Measurements from ENCODE around the gene CDS1.

CDS1 gene

DNA sequence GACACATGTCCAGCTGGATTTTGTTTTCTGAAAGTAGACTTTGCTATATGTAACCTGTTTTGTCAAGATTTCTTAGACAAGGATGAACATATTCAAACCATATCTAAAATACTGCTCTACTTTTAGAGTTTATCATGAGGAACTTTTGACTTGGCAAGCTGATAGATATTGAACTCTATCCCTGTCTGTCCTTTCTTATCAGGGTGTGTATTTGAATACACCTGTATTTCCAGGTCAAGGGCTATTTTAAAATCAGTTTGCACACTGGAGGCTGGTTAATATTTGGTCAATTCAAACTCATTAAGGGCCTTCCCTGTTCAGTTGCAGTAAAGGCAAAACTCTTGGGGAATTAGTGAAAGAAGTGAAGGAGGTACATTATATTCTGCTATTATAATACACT lies 2.3 kb downstream of the CDS1 start:
- peaks cover 8% of the 10 kb centered on the region for H3K79me1 ChIP-seq (ENCODE audit: low read length)
- peaks cover 3% of the 10 kb centered on the region for H3K4me1 ChIP-seq (ENCODE audit: control insufficient read depth, low read depth, low read length)
- no peaks in the 10 kb centered on the region for H3K27me3 ChIP-seq (ENCODE audit: insufficient read depth, low read length, poor library complexity)
- no peak overlapping the region for H3K56ac ChIP-seq (ENCODE audit: low read length)
- no peak overlapping the region for H3K4me3 ChIP-seq (ENCODE audit: low read length)
- DNase-seq: no peak
- no peak overlapping the region for H3K4me2 ChIP-seq (ENCODE audit: low read length)
- no peak overlapping the region for H2AK5ac ChIP-seq (ENCODE audit: low read length)
- no peak overlapping the region for H3K23ac ChIP-seq (ENCODE audit: low read length)
- no peak overlapping the region for H3K18ac ChIP-seq (ENCODE audit: low read length)
- no peaks in the 10 kb centered on the region for H3K36me3 ChIP-seq (ENCODE audit: control insufficient read depth, insufficient read depth, low read length)
- H3K79me2 ChIP-seq (ENCODE audit: control insufficient read depth, insufficient read depth, low read length): peaks cover 19% of the 10 kb centered on the region
- H3K27ac ChIP-seq (ENCODE audit: low read depth, low read length): no peak overlapping the region
- H2BK15ac ChIP-seq (replicated peaks; ENCODE audit: low read depth): no peak overlapping the region
- no peak overlapping the region for H4K8ac ChIP-seq (ENCODE audit: low read depth, low read length)
- no peak overlapping the region for H2BK5ac ChIP-seq (ENCODE audit: low read length)
- H4K5ac ChIP-seq (ENCODE audit: low read length): no peak overlapping the region
- no peak overlapping the region for H3K9ac ChIP-seq (ENCODE audit: low read length)
- no peak overlapping the region for H2BK120ac ChIP-seq (ENCODE audit: low read depth, low read length)
- H3K4ac ChIP-seq (ENCODE audit: low read depth, low read length): no peak overlapping the region

DNA sequence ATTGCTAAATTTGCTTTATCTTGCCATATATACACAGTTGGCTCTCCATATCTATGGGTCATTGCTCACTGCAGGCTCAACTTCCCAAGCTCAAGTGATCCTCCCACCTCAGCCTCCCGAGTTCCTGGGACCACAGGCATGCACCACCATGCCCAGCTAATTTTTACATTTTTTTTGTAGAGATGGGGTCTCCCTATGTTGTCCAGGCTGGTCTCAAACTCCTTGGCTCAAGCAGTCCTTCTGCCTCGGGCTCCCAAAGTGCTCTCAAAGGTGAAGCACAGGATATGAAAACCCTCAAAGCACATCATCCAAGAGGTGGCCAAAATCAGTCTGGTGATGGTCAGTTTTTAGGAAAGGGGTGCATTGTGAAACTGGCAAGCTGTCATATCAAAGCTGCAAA lies 11.8 kb downstream of the CDS1 start:
- Histone ChIP-seq H3K27me3 (ENCODE audit: insufficient read depth, low read length, poor library complexity) (no peaks in the 10 kb centered on the region), H2BK5ac (ENCODE audit: low read length) (no peak overlapping the region), H4K8ac (ENCODE audit: low read depth, low read length) (no peak overlapping the region), H3K79me1 (ENCODE audit: low read length) (peaks cover 5% of the 10 kb centered on the region), H2BK15ac (replicated peaks; ENCODE audit: low read depth) (no peak overlapping the region), H3K9ac (ENCODE audit: low read length) (no peak overlapping the region), H3K4ac (ENCODE audit: low read depth, low read length) (no peak overlapping the region), H3K4me1 (ENCODE audit: control insufficient read depth, low read depth, low read length) (no peaks in the 10 kb centered on the region), H3K4me3 (ENCODE audit: low read length) (no peak overlapping the region), H3K36me3 (ENCODE audit: control insufficient read depth, insufficient read depth, low read length) (no peaks in the 10 kb centered on the region), H3K27ac (ENCODE audit: low read depth, low read length) (no peak overlapping the region), H3K56ac (ENCODE audit: low read length) (no peak overlapping the region), H2BK120ac (ENCODE audit: low read depth, low read length) (no peak overlapping the region), H3K23ac (ENCODE audit: low read length) (no peak overlapping the region), H3K79me2 (ENCODE audit: control insufficient read depth, insufficient read depth, low read length) (peaks cover 5% of the 10 kb centered on the region), H2AK5ac (ENCODE audit: low read length) (no peak overlapping the region), H3K18ac (ENCODE audit: low read length) (no peak overlapping the region), H3K4me2 (ENCODE audit: low read length) (no peak overlapping the region), H4K5ac (ENCODE audit: low read length) (no peak overlapping the region)
- no CpG with 5 or more reads among the region's 2 CpGs for WGBS (ENCODE audit: extremely low coverage, insufficient coverage, low lambda C conversion rate)
- DNase-seq: no peak

DNA sequence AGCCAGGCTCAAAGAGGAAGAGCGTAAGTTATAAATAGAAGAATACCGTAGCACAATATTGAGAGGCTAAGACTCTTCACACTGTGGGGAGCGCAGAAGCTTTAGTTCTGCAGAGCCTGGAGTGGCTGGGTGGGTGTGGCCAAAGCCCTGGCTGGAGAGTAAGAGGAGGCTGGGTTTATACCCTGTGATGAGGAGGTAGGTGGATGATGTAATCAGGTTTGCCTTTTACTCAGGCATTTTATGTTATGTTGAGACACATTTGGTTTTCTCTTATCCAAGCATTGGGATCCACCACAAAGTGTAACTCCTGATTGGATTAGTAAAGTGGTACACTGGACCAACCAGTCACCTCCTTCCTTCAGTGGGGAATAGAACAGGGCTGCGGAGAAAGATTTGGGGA lies 13.9 kb downstream of the CDS1 start:
- H3K4me2 ChIP-seq (ENCODE audit: low read length): no peak overlapping the region
- no peak overlapping the region for H2BK15ac ChIP-seq (replicated peaks; ENCODE audit: low read depth)
- no peaks in the 10 kb centered on the region for H3K4me1 ChIP-seq (ENCODE audit: control insufficient read depth, low read depth, low read length)
- H3K23ac ChIP-seq (ENCODE audit: low read length): no peak overlapping the region
- H4K8ac ChIP-seq (ENCODE audit: low read depth, low read length): no peak overlapping the region
- no peak overlapping the region for H3K9ac ChIP-seq (ENCODE audit: low read length)
- peak overlapping the region; percentile 51 for H2BK120ac ChIP-seq (ENCODE audit: low read depth, low read length)
- no peak overlapping the region for H3K4me3 ChIP-seq (ENCODE audit: low read length)
- WGBS (ENCODE audit: extremely low coverage, insufficient coverage, low lambda C conversion rate): no CpG with 5 or more reads among the region's 4 CpGs
- peaks cover 5% of the 10 kb centered on the region for H3K79me1 ChIP-seq (ENCODE audit: low read length)
- H3K18ac ChIP-seq (ENCODE audit: low read length): peak overlapping the region; percentile 32
- no peak overlapping the region for H3K4ac ChIP-seq (ENCODE audit: low read depth, low read length)
- peaks cover 3% of the 10 kb centered on the region for H3K79me2 ChIP-seq (ENCODE audit: control insufficient read depth, insufficient read depth, low read length)
- no peaks in the 10 kb centered on the region for H3K27me3 ChIP-seq (ENCODE audit: insufficient read depth, low read length, poor library complexity)
- DNase-seq: peak; percentile 84
- H3K27ac ChIP-seq (ENCODE audit: low read depth, low read length): no peak overlapping the region
- no peak overlapping the region for H2AK5ac ChIP-seq (ENCODE audit: low read length)
- no peak overlapping the region for H4K5ac ChIP-seq (ENCODE audit: low read length)
- H3K36me3 ChIP-seq (ENCODE audit: control insufficient read depth, insufficient read depth, low read length): no peaks in the 10 kb centered on the region
- no peak overlapping the region for H2BK5ac ChIP-seq (ENCODE audit: low read length)
- H3K56ac ChIP-seq (ENCODE audit: low read length): no peak overlapping the region

DNA sequence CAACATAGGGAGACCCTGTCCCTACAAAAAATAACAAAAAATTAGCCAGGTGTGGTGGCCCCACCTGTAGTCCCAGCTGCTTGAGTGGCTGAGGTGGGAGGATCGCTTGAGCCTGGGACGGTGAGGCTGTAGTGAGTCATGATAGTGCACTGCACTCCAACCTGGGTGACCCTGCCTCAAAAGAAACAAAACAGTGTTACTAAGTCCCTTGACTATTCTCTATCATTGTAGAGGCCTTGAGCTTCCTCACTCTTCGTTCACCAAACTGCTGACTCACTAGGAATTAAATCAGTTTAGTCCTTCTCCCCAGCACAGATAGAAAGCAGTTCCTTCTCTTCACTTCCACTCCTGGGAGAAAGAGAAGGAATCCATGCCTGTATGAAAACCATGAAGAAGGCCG lies 14.5 kb downstream of the CDS1 start:
- no peak overlapping the region for H3K4ac ChIP-seq (ENCODE audit: low read depth, low read length)
- no CpG with 5 or more reads among the region's 4 CpGs for WGBS (ENCODE audit: extremely low coverage, insufficient coverage, low lambda C conversion rate)
- H3K36me3 ChIP-seq (ENCODE audit: control insufficient read depth, insufficient read depth, low read length): no peaks in the 10 kb centered on the region
- no peak overlapping the region for H4K5ac ChIP-seq (ENCODE audit: low read length)
- peaks cover 3% of the 10 kb centered on the region for H3K79me2 ChIP-seq (ENCODE audit: control insufficient read depth, insufficient read depth, low read length)
- H3K27ac ChIP-seq (ENCODE audit: low read depth, low read length): peak overlapping the region; percentile 28
- no peak overlapping the region for H2BK120ac ChIP-seq (ENCODE audit: low read depth, low read length)
- no peaks in the 10 kb centered on the region for H3K4me1 ChIP-seq (ENCODE audit: control insufficient read depth, low read depth, low read length)
- no peak overlapping the region for H3K9ac ChIP-seq (ENCODE audit: low read length)
- no peak overlapping the region for H3K4me3 ChIP-seq (ENCODE audit: low read length)
- H3K18ac ChIP-seq (ENCODE audit: low read length): peak overlapping the region; percentile 32
- no peak overlapping the region for H4K8ac ChIP-seq (ENCODE audit: low read depth, low read length)
- H3K23ac ChIP-seq (ENCODE audit: low read length): no peak overlapping the region
- H3K4me2 ChIP-seq (ENCODE audit: low read length): no peak overlapping the region
- H2BK15ac ChIP-seq (replicated peaks; ENCODE audit: low read depth): no peak overlapping the region
- DNase-seq: peak; percentile 50
- H2AK5ac ChIP-seq (ENCODE audit: low read length): no peak overlapping the region
- H3K56ac ChIP-seq (ENCODE audit: low read length): peak overlapping the region; percentile 34
- H3K79me1 ChIP-seq (ENCODE audit: low read length): peaks cover 5% of the 10 kb centered on the region
- no peak overlapping the region for H2BK5ac ChIP-seq (ENCODE audit: low read length)
- H3K27me3 ChIP-seq (ENCODE audit: insufficient read depth, low read length, poor library complexity): no peaks in the 10 kb centered on the region

DNA sequence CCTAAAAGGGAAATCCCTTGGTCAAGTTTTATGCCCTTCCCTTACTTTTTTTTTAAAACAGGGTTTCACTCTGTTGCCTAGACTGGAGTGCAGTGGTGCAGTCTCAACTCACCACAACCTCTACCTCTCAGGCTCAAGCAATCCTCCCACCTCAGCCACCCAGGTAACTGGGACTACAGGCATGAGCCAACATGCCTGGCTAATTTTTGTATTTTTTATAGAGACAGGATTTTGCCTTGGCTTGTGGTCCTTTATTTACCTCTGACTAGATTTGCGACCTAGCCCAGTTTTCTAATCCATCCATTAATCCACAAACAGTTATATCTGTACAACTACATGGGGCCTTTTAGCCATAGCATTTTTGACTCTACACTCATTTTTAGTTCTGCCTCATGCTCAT lies 23.7 kb downstream of the CDS1 start:
- Histone ChIP-seq H3K4me3 (ENCODE audit: low read length) (no peak overlapping the region), H2AK5ac (ENCODE audit: low read length) (no peak overlapping the region), H2BK5ac (ENCODE audit: low read length) (no peak overlapping the region), H2BK15ac (replicated peaks; ENCODE audit: low read depth) (no peak overlapping the region), H3K4ac (ENCODE audit: low read depth, low read length) (no peak overlapping the region), H3K18ac (ENCODE audit: low read length) (no peak overlapping the region), H4K5ac (ENCODE audit: low read length) (no peak overlapping the region), H3K79me1 (ENCODE audit: low read length) (no peaks in the 10 kb centered on the region), H3K4me1 (ENCODE audit: control insufficient read depth, low read depth, low read length) (no peaks in the 10 kb centered on the region), H3K27me3 (ENCODE audit: insufficient read depth, low read length, poor library complexity) (no peaks in the 10 kb centered on the region), H3K9ac (ENCODE audit: low read length) (no peak overlapping the region), H3K23ac (ENCODE audit: low read length) (no peak overlapping the region), H3K27ac (ENCODE audit: low read depth, low read length) (no peak overlapping the region), H3K56ac (ENCODE audit: low read length) (no peak overlapping the region), H4K8ac (ENCODE audit: low read depth, low read length) (no peak overlapping the region), H3K4me2 (ENCODE audit: low read length) (no peak overlapping the region), H3K79me2 (ENCODE audit: control insufficient read depth, insufficient read depth, low read length) (no peaks in the 10 kb centered on the region), H2BK120ac (ENCODE audit: low read depth, low read length) (no peak overlapping the region), H3K36me3 (ENCODE audit: control insufficient read depth, insufficient read depth, low read length) (no peaks in the 10 kb centered on the region)
- no CpG with 5 or more reads among the region's 1 CpG for WGBS (ENCODE audit: extremely low coverage, insufficient coverage, low lambda C conversion rate)
- DNase-seq: no peak

DNA sequence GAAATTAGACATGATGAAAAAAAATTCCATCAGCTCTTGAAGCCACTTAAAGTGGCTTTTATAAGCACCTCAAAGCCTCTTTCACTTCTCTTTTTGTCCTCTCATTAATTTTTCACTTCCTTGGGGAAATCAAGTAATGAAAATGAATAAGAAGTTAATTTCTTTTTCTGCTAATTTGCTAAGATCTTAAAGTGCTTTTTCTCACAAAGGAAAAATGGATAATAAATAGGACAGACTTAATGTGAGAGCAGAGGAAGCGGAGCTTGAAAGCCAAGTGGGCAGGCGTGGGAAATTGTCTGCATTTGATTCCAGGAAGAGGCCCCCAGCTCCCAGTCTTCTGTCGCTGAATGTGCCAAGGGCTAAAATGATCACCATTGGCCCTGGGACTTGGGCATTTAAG lies 28.6 kb downstream of the CDS1 start:
- Histone ChIP-seq H4K8ac (ENCODE audit: low read depth, low read length) (no peak overlapping the region), H2BK120ac (ENCODE audit: low read depth, low read length) (no peak overlapping the region), H3K27me3 (ENCODE audit: insufficient read depth, low read length, poor library complexity) (no peaks in the 10 kb centered on the region), H4K5ac (ENCODE audit: low read length) (no peak overlapping the region), H3K4me1 (ENCODE audit: control insufficient read depth, low read depth, low read length) (no peaks in the 10 kb centered on the region), H2BK15ac (replicated peaks; ENCODE audit: low read depth) (no peak overlapping the region), H3K79me2 (ENCODE audit: control insufficient read depth, insufficient read depth, low read length) (no peaks in the 10 kb centered on the region), H3K56ac (ENCODE audit: low read length) (no peak overlapping the region), H3K23ac (ENCODE audit: low read length) (no peak overlapping the region), H2AK5ac (ENCODE audit: low read length) (no peak overlapping the region), H3K79me1 (ENCODE audit: low read length) (no peaks in the 10 kb centered on the region), H2BK5ac (ENCODE audit: low read length) (no peak overlapping the region), H3K27ac (ENCODE audit: low read depth, low read length) (no peak overlapping the region), H3K4me2 (ENCODE audit: low read length) (no peak overlapping the region), H3K4me3 (ENCODE audit: low read length) (no peak overlapping the region), H3K18ac (ENCODE audit: low read length) (no peak overlapping the region), H3K36me3 (ENCODE audit: control insufficient read depth, insufficient read depth, low read length) (no peaks in the 10 kb centered on the region), H3K4ac (ENCODE audit: low read depth, low read length) (no peak overlapping the region), H3K9ac (ENCODE audit: low read length) (no peak overlapping the region)
- no CpG with 5 or more reads among the region's 3 CpGs for WGBS (ENCODE audit: extremely low coverage, insufficient coverage, low lambda C conversion rate)
- no peak for DNase-seq
